Activated CD8-positive, alpha-beta memory T cell treated with anti-CD3 and anti-CD28 coated beads, Interleukin-2, amount 50 U/mL, for 1 hour (primary cell): ENCODE measurements around the gene MLNR.

Experiments
- DNase-seq: peaks from one replicate; pipeline ENCODE4 v3.0.0-alpha.2; 2020; ENCODE audit errors: extremely low read depth

Gene MLNR

GRCh38 chr13:49226613-49227012, 6.5 kb downstream of the MLNR start:
- no peak for DNase-seq

- no peak for DNase-seq
Measured at GRCh38 chr13:49234741-49235140, 14.6 kb downstream of the MLNR start.

- DNase-seq, result no peak
Measured at GRCh38 chr13:49235856-49236431, 15.8 kb downstream of the MLNR start.

- no peak for DNase-seq
Measured at GRCh38 chr13:49238621-49239020, 18.5 kb downstream of the MLNR start.

DNA sequence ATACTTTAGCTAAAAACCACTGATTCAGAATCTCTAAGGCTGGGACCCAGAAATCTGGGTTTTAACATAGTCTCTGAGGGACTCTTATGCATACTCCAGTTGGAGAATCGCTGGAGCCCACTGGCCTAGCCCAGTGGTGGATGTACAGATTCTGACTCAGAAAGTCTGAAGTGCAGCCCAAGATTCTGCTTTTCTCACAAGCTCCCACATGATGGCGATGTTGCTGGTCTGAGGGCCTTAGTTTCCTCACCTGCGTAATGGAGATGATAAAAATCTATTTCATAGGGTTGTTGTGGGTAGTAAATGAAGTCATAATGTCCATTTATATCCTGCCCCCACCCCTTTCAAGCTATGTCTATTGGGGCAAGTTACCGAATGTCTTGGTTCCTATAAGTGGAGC, 19.9 kb downstream of the MLNR start:
- DNase-seq, result no peak

DNA sequence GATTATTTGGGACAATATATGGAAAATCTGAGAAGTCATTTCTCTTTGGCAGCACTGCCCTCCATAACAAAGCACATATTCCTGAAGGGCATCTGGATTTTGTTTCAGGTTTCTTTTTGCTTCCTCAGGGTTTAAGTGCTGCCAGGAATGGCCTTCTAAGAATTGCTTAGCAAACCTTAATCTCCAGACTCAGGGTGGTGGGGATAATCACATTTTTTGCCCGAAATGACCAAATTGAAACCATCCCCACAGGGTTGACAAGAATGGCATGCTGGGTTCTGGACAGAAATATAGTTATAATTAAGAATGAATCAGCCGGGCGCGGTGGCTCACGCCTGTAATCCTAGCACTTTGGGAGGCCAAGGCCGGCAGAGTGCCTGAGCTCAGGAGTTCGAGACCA, 21.2 kb downstream of the MLNR start:
- no peak for DNase-seq

DNA sequence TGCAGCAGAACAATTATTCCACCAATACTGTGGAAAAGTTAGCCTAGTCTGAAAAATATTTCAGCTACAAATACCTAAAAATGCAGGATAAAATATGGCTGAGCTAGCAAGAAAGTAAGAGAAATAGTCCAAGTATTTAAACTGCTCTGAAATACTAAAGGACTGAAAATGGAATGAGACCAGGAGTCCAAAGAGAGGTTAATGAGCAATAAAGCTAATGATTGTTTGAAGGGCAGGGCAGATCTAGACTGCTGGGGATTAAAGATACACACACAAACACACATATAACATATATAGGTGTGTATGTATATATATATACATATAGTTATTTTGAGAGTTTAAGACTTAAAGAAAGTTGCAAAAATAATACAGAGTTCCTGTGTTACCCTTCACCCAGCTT, 25.0 kb downstream of the MLNR start:
- DNase-seq, result no peak

DNA sequence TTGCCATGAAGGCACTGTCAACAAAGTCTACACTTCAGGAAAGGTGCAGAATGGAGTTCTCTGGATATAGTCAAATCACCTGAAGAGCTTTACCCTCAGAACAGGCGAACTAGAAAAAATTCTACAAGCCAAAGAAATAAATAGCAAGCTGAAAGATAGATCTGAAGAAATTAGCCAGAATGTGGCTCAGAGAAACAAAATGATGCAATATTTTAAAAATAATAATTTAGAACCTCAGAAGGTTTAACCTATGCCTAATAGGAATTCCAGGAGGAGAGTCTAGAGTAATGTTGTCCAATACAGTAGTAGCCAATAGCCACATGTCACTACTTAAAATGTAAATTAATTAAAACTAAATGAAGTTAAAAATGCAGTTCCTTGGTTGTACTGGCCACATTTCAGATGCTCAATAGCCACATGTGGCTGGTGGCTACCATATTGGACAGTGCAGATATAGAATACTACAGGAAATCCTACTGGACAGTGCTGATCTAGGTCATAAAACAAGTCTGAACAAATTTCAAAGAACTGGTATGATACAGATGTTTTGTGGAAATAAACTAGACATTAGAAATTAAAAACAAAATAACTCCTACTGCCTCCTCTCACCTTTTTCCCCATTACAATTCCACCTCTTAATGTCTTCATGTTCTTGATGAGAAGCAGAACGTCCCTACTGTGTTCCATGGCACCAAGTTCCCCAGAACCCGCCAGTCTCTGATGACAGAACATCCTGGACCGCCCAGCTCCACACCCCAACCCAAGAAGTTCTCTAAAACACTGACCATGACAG, 26.9 kb downstream of the MLNR start:
- DNase-seq, result no peak

GRCh38 chr13:49247643-49248621, 27.8 kb downstream of the MLNR start, which contains the start of gene CDADC1:
TSS of gene CDADC1 (plus strand) at chr13:49247925. CDS start at chr13:49248038, 113 bp downstream.
- peak; percentile 71 for DNase-seq

GRCh38 chr13:49248622-49249002, 28.5 kb downstream of the MLNR start:
- DNase-seq, result no peak

DNA sequence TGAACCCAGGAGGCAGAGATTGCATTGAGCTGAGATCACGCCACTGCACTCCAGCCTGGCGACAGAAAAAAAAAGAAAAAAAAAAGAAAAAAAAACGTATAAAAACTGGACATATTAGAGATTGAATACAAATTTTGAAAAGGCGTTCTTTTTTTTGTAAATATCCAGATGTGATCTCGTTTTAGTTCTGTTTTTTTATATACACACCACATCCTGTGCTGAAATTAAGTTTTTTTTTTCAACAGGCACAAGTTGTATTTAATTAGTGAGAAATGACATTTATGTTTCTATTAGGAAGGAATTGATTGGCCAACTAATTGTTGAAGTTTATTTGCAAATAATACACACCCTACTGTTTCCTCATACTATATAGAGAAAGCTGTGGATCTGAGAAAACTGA, 31.2 kb downstream of the MLNR start:
- DNase-seq, result no peak

DNA sequence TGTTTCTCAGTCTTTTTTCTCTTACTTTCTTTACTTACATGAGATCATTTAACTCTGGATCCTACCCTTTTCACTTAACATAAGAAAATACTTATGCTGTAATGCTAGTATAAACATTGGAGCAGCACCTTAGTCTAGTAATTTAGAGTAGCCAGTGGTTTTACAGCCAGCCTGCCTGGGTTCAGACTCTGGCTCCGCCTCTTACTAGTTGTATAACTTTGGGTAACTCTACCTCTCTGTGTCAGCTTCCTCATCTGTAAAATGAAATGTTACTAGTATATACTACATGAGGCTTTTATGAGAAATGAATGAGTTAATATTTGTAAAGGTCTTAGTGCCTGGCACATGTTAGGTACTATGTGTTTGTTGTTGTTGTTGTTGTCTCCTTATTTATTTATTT, 33.2 kb downstream of the MLNR start:
- no peak for DNase-seq

DNA sequence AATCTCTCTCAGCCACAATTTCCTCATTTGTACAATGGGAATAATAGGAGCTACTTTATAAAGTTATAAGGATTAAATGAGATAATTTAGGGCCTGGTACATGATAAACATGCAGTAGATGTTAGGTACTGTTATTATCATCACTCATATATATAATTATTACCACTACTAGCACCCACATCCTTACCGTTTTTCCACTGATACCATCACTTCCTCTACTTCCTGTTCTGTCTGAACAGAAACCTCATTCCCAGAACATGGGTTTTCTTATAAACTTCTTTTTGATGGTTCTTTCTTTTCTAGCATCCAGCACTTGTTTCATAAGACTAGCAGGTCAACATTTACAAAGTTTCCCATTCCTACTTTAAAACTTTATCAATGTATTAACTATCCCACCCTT, 33.9 kb downstream of the MLNR start:
- no peak for DNase-seq

- no peak for DNase-seq
Measured at GRCh38 chr13:49256841-49257240, 36.7 kb downstream of the MLNR start.

DNA sequence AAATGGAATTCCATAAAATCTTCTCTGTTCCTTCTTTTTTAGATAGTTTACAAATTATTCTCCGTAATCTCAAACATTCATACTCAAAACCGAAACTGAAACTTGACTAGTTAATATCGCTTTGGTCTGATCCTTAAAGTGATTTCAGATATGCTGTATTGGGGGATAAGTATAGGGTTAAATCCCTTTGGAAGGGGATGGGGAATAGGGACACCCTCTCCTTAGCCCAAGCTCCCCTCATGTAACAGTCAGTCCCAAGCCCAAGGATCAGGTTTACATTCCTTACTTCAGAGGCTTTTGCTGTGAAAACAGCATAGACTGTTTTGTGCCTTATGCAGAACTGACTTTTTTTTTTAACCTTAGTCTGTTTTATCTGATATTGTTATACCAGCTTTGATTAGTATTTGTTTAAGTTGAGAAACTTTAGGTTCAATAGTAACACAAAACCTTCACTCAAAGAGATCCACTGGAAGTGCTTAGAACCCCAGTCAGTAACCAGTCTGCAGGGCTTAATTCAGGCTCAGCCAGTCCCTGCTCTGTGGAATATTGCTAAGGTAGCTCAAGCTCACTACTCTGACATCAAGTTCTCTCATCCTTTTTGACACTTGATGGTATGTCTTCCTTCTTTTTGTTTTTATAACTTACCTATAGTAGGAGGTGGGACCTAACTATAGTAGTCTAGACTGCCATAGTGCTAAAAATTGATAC, 38.1 kb downstream of the MLNR start:
- no peak for DNase-seq

GRCh38 chr13:49259586-49259985, 39.4 kb downstream of the MLNR start:
- DNase-seq, result no peak

GRCh38 chr13:49262634-49263033, 42.5 kb downstream of the MLNR start:
- no peak for DNase-seq

DNA sequence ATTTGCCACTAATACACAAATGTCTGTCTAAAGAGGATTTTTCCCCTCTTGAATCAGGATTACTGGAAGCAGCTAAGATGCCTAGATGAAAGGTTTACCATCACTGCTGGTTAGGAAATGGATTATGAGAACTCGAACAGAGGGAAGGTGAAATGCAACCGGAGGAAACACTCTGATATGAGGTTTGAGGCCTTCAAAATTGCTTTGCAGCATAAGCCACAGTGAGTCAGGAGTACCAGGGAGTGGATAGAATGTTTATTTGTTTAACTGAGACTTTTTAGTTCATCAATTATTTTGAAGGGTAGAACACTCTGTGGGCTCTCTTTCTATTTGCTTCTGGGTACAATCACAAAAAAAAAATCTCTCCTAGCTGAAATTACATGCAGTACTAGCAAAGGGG, 45.7 kb downstream of the MLNR start:
- DNase-seq, result no peak

- DNase-seq, result no peak
Measured at GRCh38 chr13:49271264-49271663, 51.1 kb downstream of the MLNR start.
